ENCODE measurements around the gene IGFBP6.

IGFBP6 gene, protein sequence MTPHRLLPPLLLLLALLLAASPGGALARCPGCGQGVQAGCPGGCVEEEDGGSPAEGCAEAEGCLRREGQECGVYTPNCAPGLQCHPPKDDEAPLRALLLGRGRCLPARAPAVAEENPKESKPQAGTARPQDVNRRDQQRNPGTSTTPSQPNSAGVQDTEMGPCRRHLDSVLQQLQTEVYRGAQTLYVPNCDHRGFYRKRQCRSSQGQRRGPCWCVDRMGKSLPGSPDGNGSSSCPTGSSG

DNA sequence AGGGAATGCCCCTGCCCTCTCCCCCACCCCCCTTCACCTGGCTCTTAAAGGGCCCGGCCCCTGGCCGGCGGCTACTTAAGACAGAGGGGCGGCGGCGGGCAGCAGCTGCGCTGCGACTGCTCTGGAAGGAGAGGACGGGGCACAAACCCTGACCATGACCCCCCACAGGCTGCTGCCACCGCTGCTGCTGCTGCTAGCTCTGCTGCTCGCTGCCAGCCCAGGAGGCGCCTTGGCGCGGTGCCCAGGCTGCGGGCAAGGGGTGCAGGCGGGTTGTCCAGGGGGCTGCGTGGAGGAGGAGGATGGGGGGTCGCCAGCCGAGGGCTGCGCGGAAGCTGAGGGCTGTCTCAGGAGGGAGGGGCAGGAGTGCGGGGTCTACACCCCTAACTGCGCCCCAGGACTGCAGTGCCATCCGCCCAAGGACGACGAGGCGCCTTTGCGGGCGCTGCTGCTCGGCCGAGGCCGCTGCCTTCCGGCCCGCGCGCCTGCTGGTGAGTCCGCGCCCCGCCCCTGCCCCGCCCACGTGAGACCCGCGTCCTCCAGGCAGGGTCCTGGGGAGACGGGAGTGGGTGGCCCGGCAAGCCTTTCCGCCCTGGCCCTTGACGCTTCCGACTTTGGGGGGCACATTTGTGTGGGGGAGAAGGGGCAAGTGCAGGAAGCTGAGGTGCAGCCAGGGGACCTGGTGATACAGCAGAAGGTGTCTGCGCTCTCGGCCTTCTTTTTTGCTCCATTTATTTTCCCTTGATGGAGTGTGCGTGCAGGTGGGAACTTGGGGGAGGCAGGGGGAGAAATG, at the start of gene IGFBP6:
Gene IGFBP6, plus strand, starts transcription at position 104 of the 790 bp plus-strand sequence. Its CDS starts 51 bp downstream, at position 155.
- peak; percentile 60 for DNase-seq

DNA sequence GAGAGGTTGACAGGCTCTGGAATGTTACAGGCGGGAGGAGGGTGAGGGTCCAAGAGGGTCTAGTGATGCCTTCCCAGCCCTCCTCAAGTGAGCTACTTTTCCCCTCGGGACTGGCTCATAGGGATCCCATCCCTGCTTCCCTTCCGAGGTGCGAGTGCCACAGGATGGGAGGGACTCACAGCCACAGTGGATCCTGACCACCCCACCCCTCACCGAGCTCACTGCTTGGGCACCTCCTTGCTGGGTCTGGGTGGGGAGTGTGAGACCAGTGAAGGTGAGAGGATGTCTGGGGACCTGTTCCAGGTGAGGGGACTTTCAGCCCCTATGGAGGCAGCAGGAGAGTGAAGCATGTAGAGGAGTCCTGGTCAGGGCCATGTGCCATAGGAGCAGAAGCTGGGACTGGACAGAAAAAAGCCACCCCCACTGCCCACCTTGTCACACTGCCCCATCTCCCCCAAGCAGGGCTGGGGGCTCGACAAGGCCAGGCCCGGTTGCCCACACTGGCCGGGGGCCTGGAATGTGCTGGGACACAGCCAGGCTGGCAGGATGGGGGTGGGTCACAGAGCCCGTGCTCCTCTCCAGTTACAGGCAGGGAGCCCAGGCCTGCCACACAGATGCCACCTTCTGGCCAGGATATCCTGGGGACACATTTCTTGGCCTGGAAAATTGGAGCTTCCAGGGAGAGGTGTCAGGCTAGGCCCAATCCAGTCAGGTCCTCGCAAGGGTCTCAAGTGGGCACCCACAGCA, 49.3 kb upstream of the IGFBP6 start:
- DNase-seq = peak; percentile 66

DNA sequence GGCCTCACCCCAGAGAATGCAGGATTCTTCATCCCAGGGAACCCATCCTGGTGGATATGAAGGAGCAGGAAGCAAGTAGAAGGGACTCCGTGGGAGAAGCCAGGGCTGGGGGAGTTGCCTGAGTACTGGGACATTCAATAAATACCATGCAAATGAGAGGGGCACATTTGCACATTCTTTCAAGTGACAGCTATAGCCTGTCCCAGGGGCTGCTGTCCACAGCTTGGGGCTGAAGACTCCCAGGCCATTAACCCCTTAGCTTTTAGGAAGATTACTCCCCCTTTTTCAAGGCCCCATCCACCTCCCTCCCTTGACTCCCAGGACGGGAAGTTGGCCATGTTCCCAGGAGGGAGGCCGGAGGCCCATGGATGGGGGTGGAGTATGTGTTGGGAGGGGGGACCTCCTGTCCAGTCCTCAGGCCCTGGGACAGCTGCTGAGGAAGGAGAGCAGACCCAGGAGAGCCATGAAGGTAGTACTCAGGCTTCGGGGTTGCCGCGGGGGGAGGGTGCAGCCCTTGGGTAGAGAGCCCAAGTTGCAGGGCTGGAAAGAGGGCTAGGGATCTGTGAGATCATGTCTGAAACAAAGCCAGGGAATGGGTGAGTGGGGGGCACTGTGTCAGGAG, 48.6 kb upstream of the IGFBP6 start:
- DNase-seq = no peak

DNA sequence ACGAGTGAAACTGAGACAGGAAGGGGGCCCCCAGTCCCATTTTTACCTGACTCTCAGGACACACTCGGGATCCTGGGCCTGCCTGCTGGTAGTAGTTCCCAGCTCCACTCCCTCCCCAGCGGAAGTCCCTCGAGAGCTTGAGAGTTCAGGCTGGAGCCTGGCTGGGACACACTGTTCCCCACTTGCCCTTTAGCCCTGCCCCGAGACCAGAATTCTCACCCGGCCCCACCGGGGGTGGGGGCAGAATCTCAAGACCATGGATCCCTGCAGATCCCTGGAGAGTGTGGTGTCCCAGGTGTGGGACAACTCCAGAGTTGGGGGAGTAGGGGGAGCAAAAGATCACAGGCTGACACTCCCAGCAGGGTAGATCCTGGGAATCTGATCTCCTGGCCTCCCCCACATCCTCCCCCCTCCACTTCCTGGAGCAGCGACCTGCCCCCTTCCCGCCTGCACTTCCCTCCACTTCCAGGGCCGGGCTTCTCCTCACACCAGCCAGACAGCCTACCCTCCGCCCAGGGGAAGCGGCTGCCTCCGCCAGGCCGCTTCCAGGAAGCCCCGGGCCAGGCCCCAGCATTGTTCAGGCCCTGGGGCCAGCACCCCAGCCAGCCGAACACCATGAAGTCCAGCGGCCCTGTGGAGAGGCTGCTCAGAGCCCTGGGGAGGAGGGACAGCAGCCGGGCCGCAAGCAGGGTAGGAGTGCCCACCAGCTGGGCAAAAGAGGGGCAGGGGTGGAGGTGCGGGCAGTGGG, 47.7 kb upstream of the IGFBP6 start, which contains the start of gene TNS2:
Gene TNS2, plus strand, starts transcription at position 495 of the 748 bp plus-strand sequence. Its CDS starts 121 bp downstream, at position 616.
- DNase-seq = peak; percentile 81

DNA sequence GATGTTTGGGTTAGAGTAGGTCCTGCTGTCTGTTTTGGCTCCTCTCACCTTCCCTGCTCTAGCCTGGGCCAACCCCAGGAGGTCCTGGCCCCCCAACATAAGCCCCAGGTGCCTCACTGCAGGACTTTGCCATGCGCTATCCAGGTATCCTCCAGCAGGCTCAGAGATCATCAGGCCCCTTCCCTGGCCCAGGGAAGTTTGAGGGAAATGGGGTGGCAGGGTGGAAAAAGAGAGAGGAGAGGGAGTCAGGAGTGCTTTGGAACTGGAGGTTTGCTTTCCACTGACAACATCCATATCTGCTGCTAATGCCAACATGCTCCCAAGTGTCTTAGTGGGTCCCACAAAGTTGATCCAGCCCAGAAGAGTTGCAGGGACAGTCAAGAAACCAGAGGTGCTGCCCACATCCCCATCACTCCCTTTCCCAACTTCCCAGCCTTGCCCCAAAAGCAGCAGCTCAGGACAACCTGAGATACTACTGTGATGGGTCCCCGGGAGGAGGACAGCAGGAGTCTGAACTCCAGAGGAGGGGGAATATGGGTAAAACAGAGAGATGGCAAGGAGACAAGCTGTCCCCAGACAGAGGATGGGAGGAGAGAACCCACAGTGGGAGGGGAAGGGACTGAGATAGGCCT, 46.9 kb upstream of the IGFBP6 start:
- DNase-seq = no peak

DNA sequence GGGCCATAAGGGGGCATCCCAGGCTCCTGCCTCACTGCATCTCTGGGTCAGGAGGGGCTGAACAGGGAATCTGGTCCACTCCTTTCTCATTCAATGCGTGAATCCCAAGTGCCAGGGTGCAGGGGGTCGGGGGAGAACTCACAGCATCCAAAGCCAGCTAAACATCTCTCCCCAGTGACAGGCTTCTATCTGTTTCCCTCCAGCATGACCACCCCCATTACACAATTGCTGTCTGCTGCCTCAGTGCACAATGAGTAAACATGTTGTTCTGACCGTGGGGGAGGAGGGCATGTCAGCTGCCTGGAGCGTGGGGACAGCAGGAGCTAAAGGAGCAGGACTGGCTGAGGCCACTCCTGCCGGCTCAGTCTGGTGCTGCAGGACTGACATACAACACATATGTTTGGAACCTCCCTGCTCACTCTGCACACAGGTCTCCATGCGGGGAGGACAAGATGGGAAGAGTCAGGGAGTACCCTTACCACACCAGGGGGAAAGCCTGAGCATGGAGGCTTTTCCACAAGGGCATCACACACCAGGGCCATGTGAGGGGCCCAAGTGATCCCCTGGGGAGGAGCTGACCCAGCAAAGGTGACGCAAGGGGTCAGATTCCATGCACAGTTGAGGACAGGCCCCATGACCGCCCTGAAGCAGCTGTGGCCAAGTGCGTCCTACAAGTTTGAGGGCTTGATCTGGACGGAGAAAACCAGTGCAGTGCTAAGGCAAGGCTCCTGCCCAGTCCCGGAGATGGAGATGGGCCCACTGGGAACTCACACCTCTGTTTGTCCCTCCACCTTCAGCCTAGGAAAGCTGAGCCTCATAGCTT, 46.2 kb upstream of the IGFBP6 start:
- peak; percentile 63 for DNase-seq

DNA sequence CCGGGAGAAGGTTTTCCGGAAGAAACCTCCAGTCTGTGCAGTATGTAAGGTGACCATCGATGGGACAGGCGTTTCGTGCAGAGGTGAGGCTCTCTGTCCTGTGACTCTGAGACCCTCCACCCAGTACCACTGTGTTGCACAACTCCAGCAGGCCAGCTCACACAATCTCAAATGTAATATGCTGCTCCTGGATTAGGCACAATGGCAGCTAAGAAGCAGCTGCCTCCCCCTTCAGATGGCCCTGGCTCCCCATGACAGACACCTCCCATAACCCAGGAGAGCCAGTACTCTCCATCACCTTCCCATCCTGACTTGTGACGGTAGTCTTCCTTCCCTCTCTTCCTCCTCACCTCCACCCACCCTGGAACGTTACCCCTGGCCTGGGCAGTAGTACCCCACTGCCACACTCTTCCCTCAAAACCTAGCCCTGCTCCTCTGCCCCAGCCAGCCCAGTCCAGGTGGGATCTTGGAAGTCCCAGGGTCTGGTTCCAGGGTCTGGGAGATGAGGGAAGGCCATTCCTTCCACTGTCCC, 45.5 kb upstream of the IGFBP6 start:
- no peak for DNase-seq

DNA sequence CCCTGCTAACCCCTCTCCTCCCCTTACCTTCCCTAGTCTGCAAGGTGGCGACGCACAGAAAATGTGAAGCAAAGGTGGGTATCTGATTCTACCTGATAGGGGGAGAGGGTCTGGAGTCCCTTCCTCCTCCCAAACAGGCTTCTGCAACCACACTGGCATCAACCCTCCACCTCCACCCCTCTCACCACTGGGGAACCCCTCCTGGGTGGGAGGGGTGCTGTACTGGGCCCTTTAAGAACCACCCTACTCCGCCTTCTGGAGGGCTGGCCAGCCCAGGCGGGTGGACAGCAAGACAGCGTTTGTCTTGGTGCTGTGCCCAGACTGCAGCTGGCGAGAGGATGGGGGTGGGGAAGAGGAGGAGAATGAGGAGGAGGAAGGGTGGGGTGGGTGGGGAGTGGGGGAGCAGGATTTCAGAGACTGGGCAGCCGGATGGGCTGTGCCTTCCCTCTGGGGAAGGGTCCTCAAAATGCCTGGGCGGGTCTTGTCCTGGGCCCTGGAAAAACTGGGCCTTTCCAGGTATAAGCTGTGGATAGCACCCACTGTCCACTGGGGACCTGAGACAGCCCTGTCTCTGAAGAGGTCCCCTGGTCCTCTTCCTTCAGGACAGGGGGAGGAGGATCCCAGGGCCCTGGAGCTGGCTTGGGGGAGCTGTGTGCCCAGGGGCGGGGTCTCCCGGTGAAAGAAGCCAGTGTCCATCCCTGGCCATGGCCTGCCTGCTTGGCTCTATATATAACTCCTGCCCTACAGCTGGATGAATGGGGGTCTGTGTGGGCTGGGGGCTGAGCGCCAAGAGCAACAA, 44.8 kb upstream of the IGFBP6 start:
- DNase-seq = peak; percentile 57

DNA sequence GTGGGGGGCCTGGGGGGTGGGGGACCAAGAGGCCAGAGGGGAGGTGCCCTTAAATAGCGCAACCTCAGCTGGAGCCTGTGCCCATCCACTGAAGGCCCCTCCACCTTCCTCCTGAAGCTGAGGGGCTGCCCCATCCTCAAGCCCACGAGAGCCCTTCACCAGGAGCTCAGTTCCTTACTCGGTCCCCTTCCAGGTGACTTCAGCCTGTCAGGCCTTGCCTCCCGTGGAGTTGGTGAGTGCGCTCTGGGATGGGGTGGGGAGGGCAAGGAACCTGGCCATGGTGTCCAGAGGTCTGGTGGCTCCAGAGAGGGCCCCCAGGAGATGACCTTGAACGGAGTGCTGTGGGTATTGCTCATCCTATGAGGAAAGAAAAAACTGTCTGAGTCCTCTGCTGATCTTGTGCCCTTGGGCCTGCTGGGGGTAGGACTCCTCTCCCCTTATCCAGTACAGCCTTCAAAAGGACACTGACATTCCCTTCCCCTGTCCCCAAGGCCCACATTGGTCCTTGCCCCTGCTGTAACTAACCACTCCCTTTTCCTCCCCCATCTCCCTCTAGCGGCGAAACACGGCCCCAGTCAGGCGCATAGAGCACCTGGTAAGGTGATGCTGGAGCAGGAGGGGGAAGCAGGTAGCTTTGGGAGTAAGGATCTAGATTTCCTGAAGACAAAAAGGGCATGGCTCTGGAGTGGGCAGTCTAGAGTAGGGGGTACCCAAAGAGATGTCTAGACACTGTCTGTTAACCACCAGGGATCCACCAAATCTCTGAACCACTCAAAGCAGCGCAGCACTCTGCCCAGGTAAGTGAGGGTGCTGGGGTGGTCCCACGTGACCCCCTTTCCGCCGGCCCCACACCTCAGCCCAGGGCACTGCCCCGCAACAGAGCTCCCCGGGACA, 44.0 kb upstream of the IGFBP6 start:
- DNase-seq = peak; percentile 96

DNA sequence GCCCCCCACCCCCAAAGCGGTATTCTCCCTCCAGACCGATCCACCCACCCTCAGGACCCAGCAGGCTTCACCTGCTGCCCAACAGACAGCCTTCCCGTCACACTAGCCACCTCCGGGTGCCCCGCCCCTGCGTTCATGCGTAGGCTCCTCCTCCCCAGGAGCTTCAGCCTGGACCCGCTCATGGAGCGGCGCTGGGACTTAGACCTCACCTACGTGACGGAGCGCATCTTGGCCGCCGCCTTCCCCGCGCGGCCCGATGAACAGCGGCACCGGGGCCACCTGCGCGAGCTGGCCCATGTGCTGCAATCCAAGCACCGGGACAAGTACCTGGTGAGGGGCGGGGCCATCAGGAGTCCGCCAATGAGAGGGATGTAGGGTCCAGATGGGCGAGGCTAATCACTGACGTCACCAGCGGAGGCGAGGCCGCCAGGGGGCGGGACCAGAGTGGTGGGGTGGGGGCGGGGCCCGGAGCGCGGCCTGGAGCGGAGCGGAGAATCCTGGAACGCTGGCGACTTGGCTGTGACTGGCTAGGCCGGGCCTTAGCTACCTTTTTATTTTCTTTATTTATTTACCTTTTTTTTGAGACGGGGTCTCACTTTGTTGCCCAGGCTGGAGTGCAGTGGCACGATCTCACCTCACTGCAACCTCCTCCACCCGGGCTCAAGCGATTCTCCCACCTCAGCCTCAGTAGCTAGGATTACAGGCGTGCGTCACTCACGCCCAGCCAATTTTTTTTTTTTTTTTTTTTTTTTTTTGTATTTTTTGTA, 43.2 kb upstream of the IGFBP6 start:
- DNase-seq = peak; percentile 97

DNA sequence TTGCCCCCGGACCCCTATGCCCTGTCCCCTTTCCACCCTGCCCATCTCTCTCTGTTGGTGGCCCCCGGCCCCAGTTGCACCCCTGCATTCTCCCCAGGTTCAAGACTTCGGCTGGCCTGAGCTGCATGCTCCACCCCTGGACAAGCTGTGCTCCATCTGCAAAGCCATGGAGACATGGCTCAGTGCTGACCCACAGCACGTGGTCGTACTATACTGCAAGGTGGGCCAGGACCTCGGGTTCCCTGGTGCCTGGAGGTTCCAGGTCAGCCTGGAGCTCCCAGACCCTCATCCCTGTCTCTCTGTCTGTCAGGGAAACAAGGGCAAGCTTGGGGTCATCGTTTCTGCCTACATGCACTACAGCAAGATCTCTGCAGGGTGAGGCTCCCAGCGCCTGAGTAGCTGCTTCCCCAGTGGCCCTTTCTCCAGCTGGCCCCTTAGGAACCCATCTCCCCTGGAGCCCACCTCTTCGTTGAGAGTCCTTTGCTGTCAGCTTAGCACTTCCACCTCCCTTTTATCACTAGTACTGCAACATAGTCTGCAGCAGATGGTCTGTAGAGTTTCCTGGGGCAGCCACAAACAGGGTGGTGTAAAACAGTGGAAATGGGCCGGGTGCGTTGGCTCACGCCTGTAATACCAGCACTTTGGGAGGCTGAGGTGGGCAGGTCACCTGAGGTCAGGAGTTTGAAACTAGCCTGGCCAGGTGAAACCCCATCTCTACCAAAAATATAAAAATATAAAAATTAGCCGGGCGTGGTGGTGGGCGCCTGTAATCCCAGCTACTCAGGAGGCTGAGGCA, 41.8 kb upstream of the IGFBP6 start:
- DNase-seq = no peak

DNA sequence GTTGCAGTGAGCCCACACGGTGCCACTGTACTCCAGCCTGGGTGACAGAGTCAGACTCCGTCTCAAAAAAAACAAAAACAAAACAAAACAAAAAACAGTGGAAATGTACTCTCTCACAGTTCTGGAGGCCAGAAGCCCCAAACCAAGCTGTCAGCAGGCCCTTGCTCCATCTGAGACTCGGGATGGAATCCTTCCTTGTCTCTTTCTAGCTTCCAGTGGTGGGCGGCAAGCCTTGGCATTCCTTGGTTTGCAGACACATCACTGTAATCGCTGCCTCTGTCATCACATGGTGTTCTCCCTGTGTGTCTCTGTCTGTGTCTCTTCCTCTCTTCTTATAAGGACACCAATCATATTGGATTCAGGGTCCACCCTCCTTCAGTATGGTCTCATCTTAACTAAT, 41.2 kb upstream of the IGFBP6 start:
- DNase-seq = no peak

DNA sequence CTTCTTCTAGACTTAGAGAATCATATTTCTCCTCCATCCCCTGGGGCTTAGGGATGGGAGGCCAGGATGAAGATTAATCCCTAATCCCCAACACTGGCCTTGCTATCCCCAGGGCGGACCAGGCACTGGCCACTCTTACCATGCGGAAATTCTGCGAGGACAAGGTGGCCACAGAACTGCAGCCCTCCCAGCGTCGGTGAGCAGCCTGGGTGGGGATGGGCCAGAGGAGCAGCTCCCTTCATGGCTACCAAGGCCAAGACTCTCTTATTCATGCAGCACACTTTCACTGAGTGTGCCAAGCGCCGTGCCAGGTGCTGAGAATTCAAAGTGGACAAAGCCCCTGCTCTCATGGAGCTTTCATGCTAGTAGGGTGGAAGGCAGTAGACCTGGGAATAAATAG, 40.6 kb upstream of the IGFBP6 start:
- no peak for DNase-seq

DNA sequence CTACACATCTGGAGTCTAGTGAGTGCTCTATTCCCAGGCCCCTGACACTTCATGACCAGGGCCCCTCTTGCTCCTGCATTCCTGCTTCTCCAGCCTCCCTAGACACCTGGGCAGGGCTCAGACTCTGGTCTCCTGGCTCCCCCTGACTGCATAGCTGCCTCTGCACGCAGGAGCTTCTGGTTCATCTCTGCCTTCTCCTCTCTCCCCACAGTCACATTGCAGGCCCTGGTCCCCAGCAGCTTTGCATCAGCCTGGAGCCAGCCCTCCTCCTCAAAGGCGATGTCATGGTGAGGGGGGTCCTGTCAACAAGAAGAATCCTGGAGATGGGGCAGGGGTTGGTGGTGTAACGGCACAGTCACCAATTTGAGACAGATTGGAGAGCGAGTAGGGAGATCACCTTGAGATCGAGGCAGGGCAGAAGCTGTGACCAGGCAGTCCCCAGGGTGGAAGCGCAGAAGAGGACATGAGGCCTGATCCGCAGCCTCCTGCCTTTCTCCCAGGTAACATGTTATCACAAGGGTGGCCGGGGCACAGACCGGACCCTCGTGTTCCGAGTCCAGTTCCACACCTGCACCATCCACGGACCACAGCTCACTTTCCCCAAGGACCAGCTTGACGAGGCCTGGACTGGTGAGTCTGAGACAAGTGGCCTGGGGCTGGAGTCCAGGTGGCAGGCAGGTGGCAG, 39.5 kb upstream of the IGFBP6 start:
- DNase-seq = no peak

DNA sequence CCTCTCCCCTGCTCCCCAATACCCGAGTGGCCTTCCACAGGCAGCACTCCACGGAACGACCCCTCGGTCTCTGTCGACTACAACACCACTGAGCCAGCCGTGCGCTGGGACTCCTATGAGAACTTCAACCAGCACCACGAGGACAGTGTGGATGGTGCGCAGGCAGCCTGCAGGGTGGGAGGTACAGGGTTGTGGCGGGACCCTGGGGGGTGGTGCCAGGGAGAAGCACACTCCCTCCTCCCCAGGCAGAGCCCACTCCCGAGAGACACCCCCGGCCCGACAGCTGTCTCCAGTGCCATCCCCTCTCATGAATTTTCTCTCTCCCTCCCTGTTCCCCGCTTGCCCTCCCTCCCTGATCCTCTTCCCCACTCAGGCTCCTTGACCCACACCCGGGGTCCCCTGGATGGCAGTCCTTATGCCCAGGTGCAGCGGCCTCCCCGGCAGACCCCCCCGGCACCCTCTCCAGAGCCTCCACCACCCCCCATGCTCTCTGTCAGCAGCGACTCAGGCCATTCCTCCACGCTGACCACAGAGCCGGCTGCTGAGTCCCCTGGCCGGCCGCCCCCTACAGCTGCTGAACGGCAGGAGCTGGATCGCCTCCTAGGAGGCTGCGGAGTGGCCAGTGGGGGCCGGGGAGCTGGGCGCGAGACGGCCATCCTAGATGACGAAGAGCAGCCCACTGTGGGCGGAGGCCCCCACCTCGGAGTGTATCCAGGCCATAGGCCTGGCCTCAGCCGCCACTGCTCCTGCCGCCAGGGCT, 38.6 kb upstream of the IGFBP6 start:
- DNase-seq = no peak
